H9 (cell line): Measurements from ENCODE around the gene FAM98C. TPM values are rescaled to one million over a fixed set of nuclear protein-coding genes. Genes with fewer than 3 reads are reported as not detected.

Source experiments
- DNase-seq: peaks from one replicate; pipeline ENCODE4 v3.0.0-alpha.2; 2017
- H2AFZ ChIP-seq: one replicate; pipeline ENCODE4 v1.6.1; 2013; ENCODE audit warnings: mild to moderate bottlenecking, low read length, control low read depth, moderate library complexity
- H2AK5ac ChIP-seq: 2 replicates; pipeline ENCODE4 v1.6.1; 2013; ENCODE audit warnings: low read length, control low read depth, mixed read lengths; ENCODE audit not compliant: insufficient read length
- H2BK120ac ChIP-seq: one replicate; pipeline ENCODE4 v1.6.1; 2013; ENCODE audit warnings: low read depth, mild to moderate bottlenecking, low read length, control low read depth, inconsistent platforms; ENCODE audit not compliant: poor library complexity, severe bottlenecking
- H2BK12ac ChIP-seq: 2 replicates; pipeline ENCODE4 v1.6.1; 2013; ENCODE audit warnings: low read length, control low read depth, mixed read lengths, low read depth; ENCODE audit not compliant: insufficient read length
- H2BK15ac ChIP-seq: 2 replicates; pipeline ENCODE4 v1.6.1; 2013; ENCODE audit warnings: low read depth, low read length, control low read depth
- H2BK20ac ChIP-seq: one replicate; pipeline ENCODE4 v1.6.1; 2013; ENCODE audit warnings: low read depth, mild to moderate bottlenecking, low read length, control low read depth, inconsistent platforms; ENCODE audit not compliant: poor library complexity, severe bottlenecking
- H2BK5ac ChIP-seq: 2 replicates; pipeline ENCODE4 v1.6.1; 2013; ENCODE audit warnings: low read length, control low read depth, mixed read lengths; ENCODE audit not compliant: insufficient read length
- H3K14ac ChIP-seq: 2 replicates; pipeline ENCODE4 v1.6.1; 2013; ENCODE audit warnings: low read length, control low read depth; ENCODE audit not compliant: insufficient read depth
- H3K18ac ChIP-seq: 2 replicates; pipeline ENCODE4 v1.6.1; 2013; ENCODE audit warnings: low read depth, mild to moderate bottlenecking, mixed read lengths, low read length, control low read depth; ENCODE audit not compliant: insufficient read length
- H3K23ac ChIP-seq: 2 replicates; pipeline ENCODE4 v1.6.1; 2013; ENCODE audit warnings: low read length, control low read depth, mixed read lengths, low read depth; ENCODE audit not compliant: insufficient read length
- H3K23me2 ChIP-seq: 2 replicates; pipeline ENCODE4 v1.6.1; 2013; ENCODE audit warnings: low read depth, mild to moderate bottlenecking, mixed read lengths, low read length, control low read depth; ENCODE audit not compliant: insufficient read length, poor library complexity, severe bottlenecking
- H3K27ac ChIP-seq: 2 replicates; pipeline ENCODE4 v1.5.1; 2013; ENCODE audit warnings: low read length, control low read depth, mixed read lengths, low read depth; ENCODE audit not compliant: insufficient read length
- H3K27me3 ChIP-seq: 2 replicates; pipeline ENCODE4 v1.6.1; 2013; ENCODE audit warnings: low read length, control low read depth, inconsistent platforms; ENCODE audit not compliant: insufficient read depth
- H3K4ac ChIP-seq: 2 replicates; pipeline ENCODE4 v1.6.1; 2013; ENCODE audit warnings: low read depth, mild to moderate bottlenecking, control low read depth, inconsistent platforms, low read length, moderate library complexity
- H3K4me1 ChIP-seq: 2 replicates; pipeline ENCODE4 v1.6.1; 2013; ENCODE audit warnings: low read length, control low read depth, inconsistent platforms; ENCODE audit not compliant: insufficient read depth
- H3K4me2 ChIP-seq: 2 replicates; pipeline ENCODE4 v1.6.1; 2013; ENCODE audit warnings: low read length, control low read depth, mixed read lengths; ENCODE audit not compliant: insufficient read length, insufficient read depth
- H3K56ac ChIP-seq: 2 replicates; pipeline ENCODE4 v1.6.1; 2013; ENCODE audit warnings: low read depth, mild to moderate bottlenecking, mixed read lengths, low read length, control low read depth; ENCODE audit not compliant: insufficient read length
- H3K79me1 ChIP-seq: 2 replicates; pipeline ENCODE4 v1.6.1; 2013; ENCODE audit warnings: low read depth, mild to moderate bottlenecking, moderate library complexity, low read length, control low read depth, inconsistent platforms; ENCODE audit not compliant: insufficient read depth, poor library complexity, severe bottlenecking
- H3K79me2 ChIP-seq: 2 replicates; pipeline ENCODE4 v1.6.1; 2013; ENCODE audit warnings: low read length, control low read depth, inconsistent platforms; ENCODE audit not compliant: insufficient read depth
- H3K9ac ChIP-seq: 2 replicates; pipeline ENCODE4 v1.6.1; 2013; ENCODE audit warnings: low read length, control low read depth, mixed read lengths; ENCODE audit not compliant: insufficient read length; ENCODE audit errors: extremely low read depth
- H3K9me3 ChIP-seq: one replicate; pipeline ENCODE4 v1.6.1; 2013; ENCODE audit warnings: low read depth, low read length, inconsistent platforms; ENCODE audit not compliant: control insufficient read depth
- H3T11ph ChIP-seq: one replicate; pipeline ENCODE4 v1.6.1; 2013; ENCODE audit warnings: mild to moderate bottlenecking, low read length, control low read depth, inconsistent platforms
- H4K20me1 ChIP-seq: one replicate; pipeline ENCODE4 v1.6.1; 2013; ENCODE audit not compliant: control insufficient read depth, insufficient read length, insufficient read depth
- H4K5ac ChIP-seq: 2 replicates; pipeline ENCODE4 v1.6.1; 2013; ENCODE audit warnings: low read depth, mild to moderate bottlenecking, mixed read lengths, low read length, control low read depth; ENCODE audit not compliant: insufficient read length
- H4K8ac ChIP-seq: replicated peaks from 2 replicates; pipeline ENCODE4 v1.6.1; 2013; ENCODE audit warnings: low read length, control low read depth, mixed read lengths, low read depth; ENCODE audit not compliant: insufficient read length
- H4K91ac ChIP-seq: 2 replicates; pipeline ENCODE4 v1.6.1; 2013; ENCODE audit warnings: low read depth, mild to moderate bottlenecking, moderate library complexity, mixed read lengths, low read length, control low read depth; ENCODE audit not compliant: insufficient read length
- H3K27ac Mint-ChIP-seq, 3 experiments: 2 replicates in 2 of 3; 3 replicates in 1 of 3; pipeline ENCODE4 v1.8.0; 2020 to 2021; ENCODE audit warnings: mixed read lengths in 3 of 3, mild to moderate bottlenecking in 1 of 3, moderate library complexity in 1 of 3
- H3K27me3 Mint-ChIP-seq: 2 replicates; pipeline ENCODE4 v1.8.0; 2021; ENCODE audit warnings: low read depth, mild to moderate bottlenecking, moderate library complexity, mixed read lengths
- H3K36me3 Mint-ChIP-seq, 3 experiments: 2 replicates in 2 of 3; 3 replicates in 1 of 3; pipeline ENCODE4 v1.8.0; 2020 to 2021; ENCODE audit warnings: low read depth in 3 of 3, mixed read lengths in 3 of 3; ENCODE audit not compliant: insufficient read depth in 1 of 3
- H3K4me1 Mint-ChIP-seq, 2 experiments: 2 replicates each; pipeline ENCODE4 v1.8.0; 2020; ENCODE audit warnings: mixed read lengths in 2 of 2
- H3K4me3 Mint-ChIP-seq, 2 experiments: 2 replicates in 1 of 2; 3 replicates in 1 of 2; pipeline ENCODE4 v1.8.0; 2020 to 2021; ENCODE audit warnings: mild to moderate bottlenecking in 2 of 2, mixed read lengths in 2 of 2, moderate library complexity in 1 of 2
- H3K9me3 Mint-ChIP-seq, 2 experiments: 2 replicates in 1 of 2; 3 replicates in 1 of 2; pipeline ENCODE4 v1.8.0; 2020; ENCODE audit warnings: mild to moderate bottlenecking in 2 of 2, mixed read lengths in 2 of 2, moderate library complexity in 1 of 2
- CTCF ChIP-seq: fragments of 200-600 bp; sonication (generic); conservative IDR thresholded peaks from 3 replicates; pipeline ENCODE4 v1.8.0; 2021; ENCODE audit warnings: antibody characterized with exemption, mild to moderate bottlenecking
- WGBS: extraction: QIAGEN DNeasy Blood & Tissue Kit; methylation state at CpG from one replicate; pipeline ENCODE4 v1.1.7; 2013; ENCODE audit warnings: missing lambda C conversion rate, low lambda C conversion rate, mixed read lengths; ENCODE audit not compliant: insufficient read length; ENCODE audit errors: extremely low coverage; 5-methylcytosine and 5-hydroxymethylcytosine counted together
- total RNA-seq: library from RNA; stranded (reverse); gene quantifications from 2 replicates; pipeline ENCODE4 v1.2.1, GENCODE V29; 2021

The FAM98C gene
- total RNA-seq, 1 experiment from 2014 or later = 16.4 TPM

- Histone ChIP-seq H3K4me1 (no peaks in the 10 kb centered on the region; the same call in 1 of the 2 replicates), H3K56ac (no peak overlapping the region), H4K8ac (no peak overlapping the region), H3K23ac (no peak overlapping the region), H3K4me2 (no peak overlapping the region), H3K18ac (no peak overlapping the region), H4K20me1 (no peaks in the 10 kb centered on the region), H3K27ac (no peak overlapping the region), H2BK15ac (no peak overlapping the region), H2BK20ac (no peak overlapping the region), H3K9ac (no peak overlapping the region), H4K5ac (no peak overlapping the region), H3T11ph (no peak overlapping the region), H2BK12ac (no peak overlapping the region), H3K79me1 (no peaks in the 10 kb centered on the region), H4K91ac (no peak overlapping the region), H2BK120ac (no peak overlapping the region), H3K4ac (no peak overlapping the region), H3K27me3 (no peaks in the 10 kb centered on the region), H3K23me2 (peaks cover 14% of the 10 kb centered on the region), H3K79me2 (no peaks in the 10 kb centered on the region), H2AFZ (no peak overlapping the region), H3K14ac (0 out of 2 replicates have a peak overlapping the region, but pooled peaks have one; percentile 54), H3K9me3 (no peaks in the 10 kb centered on the region), H2BK5ac (no peak overlapping the region), H2AK5ac (no peak overlapping the region)
- Mint-ChIP-seq H3K4me1 (peaks cover 16 to 24% of the 10 kb centered on the region in 2 experiments), H3K9me3 (no peaks in the 10 kb centered on the region), H3K27ac (no peak overlapping the region; a peak in 1 of 7 replicates), H3K36me3 (no peaks in the 10 kb centered on the region), H3K4me3 (no peak overlapping the region), H3K27me3 (peaks cover 26% of the 10 kb centered on the region)
- no peak for DNase-seq
- no peak for TF ChIP-seq CTCF
- no CpG with 5 or more reads among the region's 14 CpGs for whole genome bisulfite sequencing
Observed at GRCh38 chr19:38421856-38422255, 19.0 kb downstream of the FAM98C start.
